ENCODE data around the gene RPL38.
A peak's percentile ranks its signal among the peaks of the same experiment; 100 is the strongest.

GRCh38 chr17:74210191-74211140 lies 7.0 kb downstream of the RPL38 start:
- TF ChIP-seq, protein P1, sequence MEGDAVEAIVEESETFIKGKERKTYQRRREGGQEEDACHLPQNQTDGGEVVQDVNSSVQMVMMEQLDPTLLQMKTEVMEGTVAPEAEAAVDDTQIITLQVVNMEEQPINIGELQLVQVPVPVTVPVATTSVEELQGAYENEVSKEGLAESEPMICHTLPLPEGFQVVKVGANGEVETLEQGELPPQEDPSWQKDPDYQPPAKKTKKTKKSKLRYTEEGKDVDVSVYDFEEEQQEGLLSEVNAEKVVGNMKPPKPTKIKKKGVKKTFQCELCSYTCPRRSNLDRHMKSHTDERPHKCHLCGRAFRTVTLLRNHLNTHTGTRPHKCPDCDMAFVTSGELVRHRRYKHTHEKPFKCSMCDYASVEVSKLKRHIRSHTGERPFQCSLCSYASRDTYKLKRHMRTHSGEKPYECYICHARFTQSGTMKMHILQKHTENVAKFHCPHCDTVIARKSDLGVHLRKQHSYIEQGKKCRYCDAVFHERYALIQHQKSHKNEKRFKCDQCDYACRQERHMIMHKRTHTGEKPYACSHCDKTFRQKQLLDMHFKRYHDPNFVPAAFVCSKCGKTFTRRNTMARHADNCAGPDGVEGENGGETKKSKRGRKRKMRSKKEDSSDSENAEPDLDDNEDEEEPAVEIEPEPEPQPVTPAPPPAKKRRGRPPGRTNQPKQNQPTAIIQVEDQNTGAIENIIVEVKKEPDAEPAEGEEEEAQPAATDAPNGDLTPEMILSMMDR (conservative IDR thresholded peaks at IDR 0.05): peak; percentile 98
- TF ChIP-seq ZFX (IDR thresholded peaks at IDR 0.05): no peak

Measured in C4-2B (cell line).